ENCODE measurements around the gene FBXO40. TPM values are rescaled to one million over a fixed set of nuclear protein-coding genes. Genes with fewer than 3 reads are reported as not detected.

FBXO40 gene
- total RNA-seq, 3 donors from 2014 or later (not counting 1 experiment from before 2014, with no cell fraction given), result not detected

DNA sequence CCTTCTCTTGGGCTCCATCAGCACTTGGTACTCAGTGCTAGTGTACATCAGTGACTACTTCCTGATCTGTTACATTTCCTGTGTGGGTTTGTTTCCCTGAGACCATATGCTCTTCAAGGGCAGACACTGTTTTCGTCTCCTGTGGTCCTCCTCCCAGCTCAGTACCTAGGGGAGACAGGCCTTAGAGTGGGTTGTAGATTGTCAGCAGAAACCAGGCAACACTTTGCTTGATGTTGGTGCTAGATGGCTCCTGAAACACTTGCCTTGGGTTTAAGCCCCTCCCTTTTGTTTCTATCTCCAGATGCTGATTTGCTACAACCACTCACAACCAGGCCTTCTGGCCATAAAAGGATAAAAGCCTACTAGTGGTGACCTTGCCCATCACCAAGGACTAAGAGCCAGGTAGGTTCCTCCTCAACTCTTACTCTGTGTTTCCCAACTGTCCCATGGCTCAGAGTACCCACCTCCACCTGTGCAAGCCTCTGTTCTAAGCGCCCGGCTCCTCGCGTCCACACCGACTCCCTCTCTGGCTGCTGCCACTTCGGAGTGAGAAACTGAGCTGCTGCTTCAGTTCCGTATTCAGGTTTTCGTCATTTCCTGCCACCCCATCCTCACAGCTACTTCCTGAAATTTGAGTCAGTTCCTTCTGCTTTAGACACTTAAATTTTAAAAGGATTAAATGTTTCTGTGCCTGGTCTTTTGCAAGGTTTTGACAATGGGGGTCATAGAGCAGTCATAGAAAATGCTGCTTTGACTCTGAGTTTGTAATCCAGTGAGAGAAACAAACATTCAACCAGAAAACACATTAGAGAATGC lies 67.4 kb downstream of the FBXO40 start, which contains the start of gene HCLS1:
HCLS1 (minus strand) TSS at position 548 of the 816 bp plus-strand sequence. CDS start 2,556 bp downstream, outside the sequence.
- Histone ChIP-seq H3K9me3 (ENCODE audit: control insufficient read depth, insufficient read depth, low read length) (no peaks in the 10 kb centered on the region), H3K27ac (ENCODE audit: low read length) (peak within 1 kb of the TSS; percentile 94), H3K4me3 (ENCODE audit: low read length) (peak within 1 kb of the TSS; percentile 77), H3K36me3 (ENCODE audit: control insufficient read depth, insufficient read depth, low read length) (peaks cover 46% of the 10 kb centered on the region), H3K27me3 (ENCODE audit: control insufficient read depth, insufficient read depth, low read length) (no peaks in the 10 kb centered on the region), H3K4me1 (ENCODE audit: control insufficient read depth, insufficient read depth, low read length) (peaks cover 40% of the 10 kb centered on the region)
- under 1% methylated on average over 9 of the region's 9 CpGs for WGBS (ENCODE audit: insufficient coverage)
- DNase-seq (peak; percentile 68 to 88), ATAC-seq (peak; percentile 85 to 90 (median 85))
- no peaks in the 10 kb centered on the region for H3K27me3 Mint-ChIP-seq (ENCODE audit: low read depth in 2 of 2)
- H3K4me3 Mint-ChIP-seq, result peak within 1 kb of the TSS; percentile 96
- TF ChIP-seq, protein P1, sequence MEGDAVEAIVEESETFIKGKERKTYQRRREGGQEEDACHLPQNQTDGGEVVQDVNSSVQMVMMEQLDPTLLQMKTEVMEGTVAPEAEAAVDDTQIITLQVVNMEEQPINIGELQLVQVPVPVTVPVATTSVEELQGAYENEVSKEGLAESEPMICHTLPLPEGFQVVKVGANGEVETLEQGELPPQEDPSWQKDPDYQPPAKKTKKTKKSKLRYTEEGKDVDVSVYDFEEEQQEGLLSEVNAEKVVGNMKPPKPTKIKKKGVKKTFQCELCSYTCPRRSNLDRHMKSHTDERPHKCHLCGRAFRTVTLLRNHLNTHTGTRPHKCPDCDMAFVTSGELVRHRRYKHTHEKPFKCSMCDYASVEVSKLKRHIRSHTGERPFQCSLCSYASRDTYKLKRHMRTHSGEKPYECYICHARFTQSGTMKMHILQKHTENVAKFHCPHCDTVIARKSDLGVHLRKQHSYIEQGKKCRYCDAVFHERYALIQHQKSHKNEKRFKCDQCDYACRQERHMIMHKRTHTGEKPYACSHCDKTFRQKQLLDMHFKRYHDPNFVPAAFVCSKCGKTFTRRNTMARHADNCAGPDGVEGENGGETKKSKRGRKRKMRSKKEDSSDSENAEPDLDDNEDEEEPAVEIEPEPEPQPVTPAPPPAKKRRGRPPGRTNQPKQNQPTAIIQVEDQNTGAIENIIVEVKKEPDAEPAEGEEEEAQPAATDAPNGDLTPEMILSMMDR (IDR thresholded peaks at IDR 0.05), result no peak
- no peaks in the 10 kb centered on the region for H3K9me3 Mint-ChIP-seq
- intact Hi-C loops (cut with micrococcal nuclease), result loop anchor here (1.0 kb wide), 2 partner anchors 89 to 114 kb away; partner anchors contain the start of gene GOLGB1
- H3K27ac Mint-ChIP-seq, result peak within 1 kb of the TSS; percentile 97 to 99
- peaks cover 27% of the 10 kb centered on the region for H3K36me3 Mint-ChIP-seq
- H3K4me1 Mint-ChIP-seq, result peaks cover 56% of the 10 kb centered on the region in 2 donors

- intact Hi-C loops (cut with micrococcal nuclease), result no loop called here
- Mint-ChIP-seq H3K4me3 (peak overlapping the region; percentile 96), H3K27me3 (ENCODE audit: low read depth in 2 of 2) (no peaks in the 10 kb centered on the region), H3K36me3 (peaks cover 29% of the 10 kb centered on the region), H3K9me3 (no peaks in the 10 kb centered on the region), H3K4me1 (peaks cover 51 to 53% of the 10 kb centered on the region in 2 donors), H3K27ac (peak overlapping the region; percentile 97 to 99)
- peak in 1 of 2 donors; percentile 28 for DNase-seq
- WGBS (ENCODE audit: insufficient coverage), result 84% methylated on average over 6 of the region's 6 CpGs
- Histone ChIP-seq H3K4me3 (ENCODE audit: low read length) (no peak overlapping the region), H3K9me3 (ENCODE audit: control insufficient read depth, insufficient read depth, low read length) (no peaks in the 10 kb centered on the region), H3K4me1 (ENCODE audit: control insufficient read depth, insufficient read depth, low read length) (peaks cover 40% of the 10 kb centered on the region), H3K27me3 (ENCODE audit: control insufficient read depth, insufficient read depth, low read length) (no peaks in the 10 kb centered on the region), H3K27ac (ENCODE audit: low read length) (peak overlapping the region; percentile 94), H3K36me3 (ENCODE audit: control insufficient read depth, insufficient read depth, low read length) (peaks cover 47% of the 10 kb centered on the region)
- TF ChIP-seq, protein P1 (IDR thresholded peaks at IDR 0.05), result no peak
- ATAC-seq, result no peak
These were observed 68.2 kb downstream of the FBXO40 start for GRCh38 chr3:121661376-121661775.

- H3K4me3 ChIP-seq (ENCODE audit: low read length), result no peak overlapping the region
- TF ChIP-seq, protein P1 (IDR thresholded peaks at IDR 0.05), result no peak
- Mint-ChIP-seq H3K9me3 (no peaks in the 10 kb centered on the region), H3K36me3 (peaks cover 22% of the 10 kb centered on the region), H3K27ac (no peak overlapping the region), H3K27me3 (ENCODE audit: low read depth in 2 of 2) (no peaks in the 10 kb centered on the region), H3K4me1 (peaks cover 37 to 41% of the 10 kb centered on the region in 2 donors), H3K4me3 (no peak overlapping the region)
- H3K36me3 ChIP-seq (ENCODE audit: control insufficient read depth, insufficient read depth, low read length), result peaks cover 49% of the 10 kb centered on the region
- intact Hi-C loops (cut with micrococcal nuclease), result no loop called here
- peaks cover 36% of the 10 kb centered on the region for H3K4me1 ChIP-seq (ENCODE audit: control insufficient read depth, insufficient read depth, low read length)
- no peaks in the 10 kb centered on the region for H3K9me3 ChIP-seq (ENCODE audit: control insufficient read depth, insufficient read depth, low read length)
- no peak for DNase-seq
- H3K27me3 ChIP-seq (ENCODE audit: control insufficient read depth, insufficient read depth, low read length), result no peaks in the 10 kb centered on the region
- no peak overlapping the region for H3K27ac ChIP-seq (ENCODE audit: low read length)
- no peak for ATAC-seq
These were observed 69.6 kb downstream of the FBXO40 start for GRCh38 chr3:121662742-121663141.
